GM12892 (cell line): ENCODE measurements around the gene RNF10.

Experiments
- POLR2A ChIP-seq: IDR thresholded peaks from 2 replicates; pipeline ENCODE4 v1.6.1; 2011; ENCODE audit warnings: low read depth, low read length, control low read depth
- POLR2AphosphoS5 ChIP-seq: IDR thresholded peaks from 2 replicates; pipeline ENCODE4 v1.6.1; 2011; ENCODE audit warnings: low read depth, low read length, control low read depth
- TAF1 ChIP-seq: IDR thresholded peaks from 2 replicates; pipeline ENCODE4 v1.6.1; 2011; ENCODE audit warnings: low read depth, mild to moderate bottlenecking, control low read depth, low read length, borderline replicate concordance

DNA sequence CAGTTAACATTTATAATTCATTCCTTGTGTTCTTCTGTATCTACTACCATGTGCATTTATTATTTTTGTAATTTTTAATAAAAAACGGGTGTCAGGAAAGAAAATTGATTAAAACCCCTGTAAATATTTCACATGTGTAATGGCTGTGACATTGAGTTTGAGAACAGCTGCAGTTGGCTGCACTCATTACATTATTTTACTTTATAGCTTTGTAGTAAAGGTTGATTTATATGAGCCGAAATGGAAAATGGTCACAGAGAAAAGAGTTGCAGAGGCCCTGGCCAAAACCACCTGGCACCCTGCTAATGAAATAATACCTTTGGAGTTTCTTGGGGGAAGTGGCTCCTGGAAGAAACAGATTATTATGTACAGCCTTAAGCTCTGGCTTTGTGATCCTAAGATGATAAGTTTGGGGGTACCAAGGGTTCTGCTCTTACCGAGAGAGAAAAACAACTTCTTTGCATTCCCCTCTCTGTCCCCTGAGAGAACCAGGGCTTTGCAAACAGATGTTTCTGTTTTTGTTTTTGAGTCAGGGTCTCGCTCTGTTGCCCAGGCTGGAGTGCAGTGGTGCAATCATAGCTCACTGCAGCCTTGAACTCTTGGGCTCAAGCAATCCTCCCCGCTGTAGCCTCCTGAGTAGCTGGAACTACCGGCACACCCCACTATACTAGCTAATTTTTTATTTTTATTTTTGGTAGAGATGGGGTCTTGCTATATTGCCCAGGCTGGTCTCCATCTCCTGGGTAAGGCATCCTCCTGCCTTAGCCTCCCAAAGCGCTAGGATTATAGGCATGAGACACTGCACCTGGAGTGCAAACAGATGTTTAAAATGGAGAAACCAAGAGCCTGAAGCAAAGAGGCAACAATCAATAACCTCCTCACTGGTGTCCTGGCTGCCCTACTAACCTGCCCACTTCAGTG, 47.9 kb upstream of the RNF10 start:
- TF ChIP-seq POLR2A (no peak), POLR2AphosphoS5 (no peak), TAF1 (no peak)
